NB4 (cell line): Measurements from ENCODE around the gene DLG5.

Experiments
- DNase-seq: peaks from one replicate; pipeline ENCODE4 v3.0.0; 2010; ENCODE audit warnings: low read depth
- H3K4me3 ChIP-seq: one replicate; pipeline ENCODE4 v1.5.1; 2011; ENCODE audit warnings: mild to moderate bottlenecking, low read depth, low read length, moderate library complexity
- CTCF ChIP-seq: IDR thresholded peaks from one replicate; pipeline ENCODE4 v1.5.1; 2012; ENCODE audit warnings: low read depth, low read length
- MAX ChIP-seq: IDR thresholded peaks from 2 replicates; pipeline ENCODE4 v1.6.1; 2011; ENCODE audit warnings: low read depth, low read length
- MYC ChIP-seq: IDR thresholded peaks from 2 replicates; pipeline ENCODE4 v1.6.1; 2011; ENCODE audit warnings: low read depth, low read length
- POLR2A ChIP-seq: IDR thresholded peaks from 2 replicates; pipeline ENCODE4 v1.6.1; 2011; ENCODE audit warnings: mild to moderate bottlenecking; ENCODE audit not compliant: insufficient read length; ENCODE audit errors: extremely low read depth

Gene DLG5

GRCh38 chr10:77821036-77821435 lies 105.5 kb downstream of the DLG5 start:
- no peak overlapping the region for H3K4me3 ChIP-seq
- no peak for DNase-seq
- TF ChIP-seq MAX (no peak), POLR2A (no peak)

GRCh38 chr10:77820349-77820748 lies 106.2 kb downstream of the DLG5 start:
- DNase-seq, result no peak
- no peak overlapping the region for H3K4me3 ChIP-seq
- TF ChIP-seq MYC (no peak), MAX (no peak), CTCF (no peak), POLR2A (no peak)

GRCh38 chr10:77819210-77820112 lies 107.1 kb downstream of the DLG5 start:
- TF ChIP-seq CTCF (no peak), MAX (no peak), MYC (no peak), POLR2A (no peak)
- no peak overlapping the region for H3K4me3 ChIP-seq

GRCh38 chr10:77818378-77818777 lies 108.2 kb downstream of the DLG5 start:
- H3K4me3 ChIP-seq, result no peak overlapping the region
- DNase-seq, result no peak
- TF ChIP-seq CTCF, result no peak
- TF ChIP-seq POLR2A, result no peak

More at GRCh38 chr10:77819210-77820112, 107.1 kb downstream of the DLG5 start:
- DNase-seq, result no peak

- no peak for TF ChIP-seq MYC
- TF ChIP-seq MAX, result no peak
- no peak for TF ChIP-seq POLR2A
- TF ChIP-seq CTCF, result no peak
- no peak overlapping the region for H3K4me3 ChIP-seq
- DNase-seq, result no peak
Measured at GRCh38 chr10:77817541-77817940, 109.0 kb downstream of the DLG5 start.

- no peak for TF ChIP-seq MYC
- no peak for TF ChIP-seq POLR2A
- TF ChIP-seq MAX, result no peak
- no peak for TF ChIP-seq CTCF
- no peak overlapping the region for H3K4me3 ChIP-seq
- no peak for DNase-seq
Measured at GRCh38 chr10:77816311-77816710, 110.2 kb downstream of the DLG5 start.
